ENCODE measurements around the gene PCGF2.

DNA sequence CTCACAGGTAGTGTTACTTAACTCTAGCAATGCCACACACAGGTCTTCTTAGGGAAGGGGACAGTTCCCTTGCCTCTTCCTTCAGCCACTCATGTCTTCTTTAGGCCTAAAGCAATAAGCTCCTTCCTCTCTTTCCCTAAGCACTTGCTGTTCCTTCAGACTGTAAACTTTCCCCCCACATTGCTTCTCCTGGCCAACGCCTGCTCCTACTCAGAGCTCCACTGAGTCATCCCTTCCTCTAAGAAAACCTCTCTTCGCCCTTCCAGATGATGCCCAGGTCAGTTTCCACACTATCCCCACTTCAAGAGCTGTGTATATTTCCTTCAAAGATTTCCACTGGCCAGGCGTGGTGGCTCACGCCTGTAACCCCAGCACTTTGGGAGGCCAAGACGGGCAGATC, 60.9 kb downstream of the PCGF2 start:
- no peak for TF ChIP-seq POLR2A (IDR thresholded peaks at IDR 0.05; ENCODE audit: low read depth, low read length)
- TF ChIP-seq POLR2AphosphoS5 (IDR thresholded peaks at IDR 0.05; ENCODE audit: low read depth, low read length): no peak
- TF ChIP-seq TAF1 (IDR thresholded peaks at IDR 0.05; ENCODE audit: low read depth, low read length): no peak
- no peak for TF ChIP-seq SPI1 (IDR thresholded peaks at IDR 0.05; ENCODE audit: low read depth, low read length)
- TF ChIP-seq POU2F2 (IDR thresholded peaks at IDR 0.05; ENCODE audit: low read depth, low read length): no peak
- TF ChIP-seq PAX5 (IDR thresholded peaks at IDR 0.05; ENCODE audit: insufficient read depth, low read length, severe bottlenecking): no peak

All from GM12891 (cell line).